ENCODE data around the gene CRYBG2. TPM values are rescaled to one million over a fixed set of nuclear protein-coding genes. Genes with fewer than 3 reads are reported as not detected.

Gene CRYBG2
- total and polyA plus RNA-seq, 10 donors, result 0.87 to 3.4 (median 1.2) TPM; not detected in 5

DNA sequence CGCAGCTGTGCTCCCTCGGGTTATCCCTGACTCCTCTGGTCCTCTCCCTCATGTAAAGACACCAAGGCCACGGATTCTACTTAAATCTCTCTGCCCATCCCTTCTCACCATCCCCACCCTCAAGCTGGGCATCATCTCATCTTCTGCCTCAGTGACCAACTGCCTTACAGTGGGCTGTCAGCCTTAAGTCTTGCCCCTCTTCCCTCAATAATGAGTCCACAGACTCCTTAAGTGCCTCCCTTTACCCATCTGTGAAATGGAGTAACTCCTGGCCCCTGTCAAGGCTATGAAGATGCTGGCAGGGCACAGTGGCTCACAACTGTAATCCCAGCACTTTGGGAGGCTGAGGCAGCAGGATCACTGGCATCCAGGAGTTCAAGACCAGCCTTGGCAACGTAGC is 62.0 kb downstream of the CRYBG2 start:
- DNase-seq, result peak; percentile 43
- Histone ChIP-seq H3K36me3 (peaks cover 0 to 42% (median 1%) of the 10 kb centered on the region in 6 donors), H3K27me3 (replicated peaks in 1 of 7) (no peaks in the 10 kb centered on the region), H3K9me3 (no peaks in the 10 kb centered on the region), H3K4me3 (peak overlapping the region in 1 of 8 donors; percentile 49), H3K27ac (peak overlapping the region; percentile 84 to 99 (median 94)), H3K4me1 (peaks cover 45 to 65% (median 63%) of the 10 kb centered on the region in 6 donors)
- TF ChIP-seq POLR2A (IDR thresholded peaks at IDR 0.05), result no peak
- TF ChIP-seq, protein P1, sequence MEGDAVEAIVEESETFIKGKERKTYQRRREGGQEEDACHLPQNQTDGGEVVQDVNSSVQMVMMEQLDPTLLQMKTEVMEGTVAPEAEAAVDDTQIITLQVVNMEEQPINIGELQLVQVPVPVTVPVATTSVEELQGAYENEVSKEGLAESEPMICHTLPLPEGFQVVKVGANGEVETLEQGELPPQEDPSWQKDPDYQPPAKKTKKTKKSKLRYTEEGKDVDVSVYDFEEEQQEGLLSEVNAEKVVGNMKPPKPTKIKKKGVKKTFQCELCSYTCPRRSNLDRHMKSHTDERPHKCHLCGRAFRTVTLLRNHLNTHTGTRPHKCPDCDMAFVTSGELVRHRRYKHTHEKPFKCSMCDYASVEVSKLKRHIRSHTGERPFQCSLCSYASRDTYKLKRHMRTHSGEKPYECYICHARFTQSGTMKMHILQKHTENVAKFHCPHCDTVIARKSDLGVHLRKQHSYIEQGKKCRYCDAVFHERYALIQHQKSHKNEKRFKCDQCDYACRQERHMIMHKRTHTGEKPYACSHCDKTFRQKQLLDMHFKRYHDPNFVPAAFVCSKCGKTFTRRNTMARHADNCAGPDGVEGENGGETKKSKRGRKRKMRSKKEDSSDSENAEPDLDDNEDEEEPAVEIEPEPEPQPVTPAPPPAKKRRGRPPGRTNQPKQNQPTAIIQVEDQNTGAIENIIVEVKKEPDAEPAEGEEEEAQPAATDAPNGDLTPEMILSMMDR (IDR thresholded peaks at IDR 0.05 in 8 of 11, conservative IDR thresholded peaks at IDR 0.05 in 3 of 11), result no peak
- no peak for TF ChIP-seq POLR2AphosphoS5 (IDR thresholded peaks at IDR 0.05)
- intact Hi-C loops (cut with DNase I; ENCODE audit: low total_unique reads), result no loop called here
- 83 to 97% (median 89%) methylated on average over 4 of the region's 4 CpGs for WGBS, 5 donors

DNA sequence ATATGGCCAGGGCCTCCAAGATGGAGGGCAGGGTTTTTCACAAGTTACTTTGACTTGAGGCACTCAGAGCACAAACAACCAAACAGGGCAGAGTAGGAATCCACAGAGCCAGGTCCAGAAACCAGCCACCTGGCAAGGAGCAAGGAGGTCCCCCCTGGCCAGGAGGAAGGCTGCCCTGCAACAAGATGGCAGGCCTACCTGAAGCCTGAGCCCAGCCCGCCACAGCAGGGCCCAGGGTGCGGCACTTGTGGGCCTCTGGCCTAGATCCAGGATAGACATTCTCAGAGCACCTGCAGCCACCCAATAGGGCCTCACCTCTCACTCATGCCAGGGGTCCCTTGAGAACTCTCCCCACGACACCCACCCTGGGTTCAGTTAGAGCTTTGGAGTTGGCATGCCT is 62.5 kb downstream of the CRYBG2 start:
- TF ChIP-seq, protein P1 (IDR thresholded peaks at IDR 0.05 in 8 of 11, conservative IDR thresholded peaks at IDR 0.05 in 3 of 11), result no peak
- no peak for TF ChIP-seq POLR2A (IDR thresholded peaks at IDR 0.05)
- no peak for TF ChIP-seq POLR2AphosphoS5 (IDR thresholded peaks at IDR 0.05)
- Histone ChIP-seq H3K4me3 (peak overlapping the region in 1 of 8 donors; percentile 49), H3K27ac (peak overlapping the region; percentile 84 to 99 (median 94)), H3K36me3 (peaks cover 0 to 36% (median 0%) of the 10 kb centered on the region in 6 donors), H3K4me1 (peaks cover 50 to 70% (median 68%) of the 10 kb centered on the region in 6 donors), H3K9me3 (no peaks in the 10 kb centered on the region), H3K27me3 (replicated peaks in 1 of 7) (no peaks in the 10 kb centered on the region)
- 78 to 95% (median 86%) methylated on average over 3 of the region's 3 CpGs; no CpG with 5 or more reads in 1 of the 5 donors for WGBS, 5 donors
- intact Hi-C loops (cut with DNase I; ENCODE audit: low total_unique reads), result no loop called here
- peak; percentile 80 for DNase-seq

DNA sequence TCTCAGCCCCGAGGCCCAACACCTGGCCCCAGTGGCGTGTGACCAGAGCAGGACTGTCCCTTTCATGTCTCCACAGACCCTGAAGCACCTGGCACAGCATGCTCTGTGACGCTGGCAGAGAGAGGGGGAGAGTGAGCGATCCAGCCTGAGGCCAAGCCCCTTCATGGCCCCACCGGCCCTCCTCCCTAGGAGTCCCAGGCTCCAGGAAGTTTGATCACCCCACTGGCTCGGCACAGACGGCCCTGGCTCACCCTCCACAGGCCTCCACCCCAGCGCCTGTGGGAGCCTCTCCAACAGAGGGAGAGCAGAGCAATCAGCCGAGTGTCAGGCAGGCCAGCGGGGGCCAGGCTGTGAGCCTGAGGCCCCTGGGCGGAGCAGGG is 63.1 kb downstream of the CRYBG2 start:
- Histone ChIP-seq H3K4me3 (peak overlapping the region in 1 of 8 donors; percentile 49), H3K27ac (peak overlapping the region; percentile 84 to 99 (median 94)), H3K27me3 (replicated peaks in 1 of 7) (no peaks in the 10 kb centered on the region), H3K9me3 (no peaks in the 10 kb centered on the region), H3K36me3 (peaks cover 0 to 31% (median 0%) of the 10 kb centered on the region in 6 donors), H3K4me1 (peaks cover 55 to 75% (median 73%) of the 10 kb centered on the region in 6 donors)
- 62 to 67% (median 64%) methylated on average over 11 of the region's 11 CpGs for WGBS, 5 donors
- TF ChIP-seq POLR2A (IDR thresholded peaks at IDR 0.05), result no peak
- DNase-seq, result peak; percentile 85
- intact Hi-C loops (cut with DNase I; ENCODE audit: low total_unique reads), result no loop called here

DNA sequence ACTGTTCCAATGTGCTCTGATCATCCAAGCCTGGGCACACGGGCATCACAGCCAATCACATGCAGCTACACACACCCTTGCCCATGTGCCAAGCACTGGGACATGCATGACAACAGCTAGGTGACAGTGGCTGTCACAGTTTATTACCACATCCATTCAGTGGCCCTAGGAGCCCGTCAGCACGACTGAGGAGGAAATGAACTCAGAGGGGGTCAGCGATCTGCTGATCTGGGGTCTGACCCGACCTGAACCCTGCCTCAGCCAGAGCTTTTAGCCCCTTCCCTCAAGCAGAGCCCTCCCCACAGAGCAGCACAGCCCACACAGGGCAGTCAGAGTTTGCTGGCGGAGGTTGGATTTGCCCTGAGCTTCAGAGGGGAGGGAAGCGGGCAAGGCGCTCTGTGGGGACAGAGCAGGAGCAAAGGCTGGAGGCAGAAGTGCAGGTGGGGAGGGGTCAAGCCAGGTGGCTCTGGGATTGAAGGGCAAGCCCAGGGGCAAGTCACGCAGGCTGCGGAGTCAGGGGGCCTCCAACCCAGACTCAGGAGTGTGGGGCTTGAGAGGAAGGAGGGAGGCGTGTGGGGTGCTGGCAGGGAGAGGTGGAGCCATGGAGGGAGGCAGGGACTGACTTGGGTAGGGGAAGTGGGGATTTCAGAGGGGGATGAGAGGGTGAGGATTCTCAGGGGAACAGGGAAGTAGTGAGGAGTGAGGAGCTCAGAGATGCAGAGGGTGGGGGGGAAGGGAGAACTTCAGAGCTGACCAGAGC is 63.6 kb downstream of the CRYBG2 start:
- 36 to 53% (median 44%) methylated on average over 10 to 11 of the region's 11 CpGs for WGBS, 5 donors
- peak; percentile 87 for DNase-seq
- peaks cover 61 to 81% (median 79%) of the 10 kb centered on the region in 6 donors for H3K4me1 ChIP-seq
- intact Hi-C loops (cut with DNase I; ENCODE audit: low total_unique reads), result no loop called here
- H3K9me3 ChIP-seq, result no peaks in the 10 kb centered on the region
- no peaks in the 10 kb centered on the region for H3K27me3 ChIP-seq (replicated peaks in 1 of 7)
- H3K4me3 ChIP-seq, result peak overlapping the region in 1 of 8 donors; percentile 49
- H3K27ac ChIP-seq, result peak overlapping the region; percentile 84 to 99 (median 94)
- H3K36me3 ChIP-seq, result peaks cover 0 to 29% (median 0%) of the 10 kb centered on the region in 6 donors
- TF ChIP-seq POLR2AphosphoS5 (IDR thresholded peaks at IDR 0.05), result peak; percentile 2 to 59 (median 48)
- TF ChIP-seq, protein P1 (IDR thresholded peaks at IDR 0.05 in 8 of 11, conservative IDR thresholded peaks at IDR 0.05 in 3 of 11), result no peak

All from spleen (tissue), 11 donors.